ENCODE measurements around the gene STAT2. TPM values are rescaled to one million over a fixed set of nuclear protein-coding genes. Genes with fewer than 3 reads are reported as not detected.

STAT2 gene
- total and polyA plus RNA-seq, 2 of the 13 experiments (the other 11 are each of a cell fraction or from before 2014, with no cell fraction given) = 43.5 to 84.6 TPM

DNA sequence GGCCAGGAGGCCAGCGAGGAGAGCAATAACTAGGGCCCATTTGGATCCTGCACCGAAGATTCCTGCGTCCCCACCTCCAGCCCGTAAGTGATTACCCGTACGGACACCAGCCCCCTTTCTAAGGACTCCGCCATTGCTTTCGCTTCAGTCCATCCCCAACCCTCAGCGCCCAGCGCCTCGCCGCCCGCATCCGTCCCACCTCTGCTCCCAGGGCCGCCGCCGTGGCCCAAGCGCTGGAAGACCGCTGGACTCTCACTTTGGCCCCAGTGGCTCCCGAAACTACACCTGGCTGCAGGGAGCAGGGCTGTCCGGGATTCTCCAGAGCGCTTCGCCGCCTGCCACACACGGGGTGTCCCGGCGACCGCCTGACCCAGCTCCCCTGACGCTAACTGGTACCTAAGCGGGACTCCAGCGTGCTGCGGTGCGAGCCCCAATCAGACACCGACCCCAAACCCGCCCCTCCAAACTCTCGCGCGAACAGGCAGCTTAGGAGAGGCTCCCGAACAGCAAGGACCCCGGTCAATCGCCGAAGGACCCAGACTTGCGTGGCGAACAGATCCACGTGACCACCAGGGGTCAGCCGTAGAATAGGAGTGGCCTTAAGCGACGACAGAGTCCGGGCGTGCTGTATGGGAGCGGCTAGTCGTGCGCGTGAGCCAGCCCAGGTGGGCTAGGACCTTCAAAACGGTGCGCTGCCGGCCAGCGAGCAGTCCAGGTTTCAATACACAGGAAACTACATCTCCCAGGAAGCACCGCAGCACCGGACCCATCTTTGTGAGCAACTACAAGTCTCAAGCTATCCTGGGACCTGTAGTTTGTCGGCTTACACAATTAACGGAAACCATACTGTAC, 44.1 kb downstream of the STAT2 start, which contains the start of gene CNPY2 (continued):
- TF ChIP-seq NFAT5 (CRISPR knock-in tag; IDR thresholded peaks at IDR 0.05) (peak; percentile 67; the same call in 1 of the 2 replicates), E2F1 (CRISPR knock-in tag; IDR thresholded peaks at IDR 0.05) (peak; percentile 89), ZNF503 (CRISPR knock-in tag; IDR thresholded peaks at IDR 0.05) (peak; percentile 25; the same call in 1 of the 2 replicates), AGO1 (IDR thresholded peaks at IDR 0.05; ENCODE audit: low read depth, low read length, poor library complexity, severe bottlenecking) (no peak), ZBTB8A (CRISPR knock-in tag; IDR thresholded peaks at IDR 0.05; ENCODE audit: borderline replicate concordance, low read depth) (no peak; the same call in 1 of the 2 replicates), ZNF124 (CRISPR knock-in tag; IDR thresholded peaks at IDR 0.05) (no peak; the same call in 1 of the 2 replicates), GLI4 (CRISPR knock-in tag; IDR thresholded peaks at IDR 0.05; ENCODE audit: borderline replicate concordance) (no peak), ZSCAN29 (CRISPR knock-in tag; conservative IDR thresholded peaks at IDR 0.05) (no peak), RBM22 (optimal IDR thresholded peaks at IDR 0.05; ENCODE audit: low read length) (no peak)
- TF ChIP-seq, protein P1, sequence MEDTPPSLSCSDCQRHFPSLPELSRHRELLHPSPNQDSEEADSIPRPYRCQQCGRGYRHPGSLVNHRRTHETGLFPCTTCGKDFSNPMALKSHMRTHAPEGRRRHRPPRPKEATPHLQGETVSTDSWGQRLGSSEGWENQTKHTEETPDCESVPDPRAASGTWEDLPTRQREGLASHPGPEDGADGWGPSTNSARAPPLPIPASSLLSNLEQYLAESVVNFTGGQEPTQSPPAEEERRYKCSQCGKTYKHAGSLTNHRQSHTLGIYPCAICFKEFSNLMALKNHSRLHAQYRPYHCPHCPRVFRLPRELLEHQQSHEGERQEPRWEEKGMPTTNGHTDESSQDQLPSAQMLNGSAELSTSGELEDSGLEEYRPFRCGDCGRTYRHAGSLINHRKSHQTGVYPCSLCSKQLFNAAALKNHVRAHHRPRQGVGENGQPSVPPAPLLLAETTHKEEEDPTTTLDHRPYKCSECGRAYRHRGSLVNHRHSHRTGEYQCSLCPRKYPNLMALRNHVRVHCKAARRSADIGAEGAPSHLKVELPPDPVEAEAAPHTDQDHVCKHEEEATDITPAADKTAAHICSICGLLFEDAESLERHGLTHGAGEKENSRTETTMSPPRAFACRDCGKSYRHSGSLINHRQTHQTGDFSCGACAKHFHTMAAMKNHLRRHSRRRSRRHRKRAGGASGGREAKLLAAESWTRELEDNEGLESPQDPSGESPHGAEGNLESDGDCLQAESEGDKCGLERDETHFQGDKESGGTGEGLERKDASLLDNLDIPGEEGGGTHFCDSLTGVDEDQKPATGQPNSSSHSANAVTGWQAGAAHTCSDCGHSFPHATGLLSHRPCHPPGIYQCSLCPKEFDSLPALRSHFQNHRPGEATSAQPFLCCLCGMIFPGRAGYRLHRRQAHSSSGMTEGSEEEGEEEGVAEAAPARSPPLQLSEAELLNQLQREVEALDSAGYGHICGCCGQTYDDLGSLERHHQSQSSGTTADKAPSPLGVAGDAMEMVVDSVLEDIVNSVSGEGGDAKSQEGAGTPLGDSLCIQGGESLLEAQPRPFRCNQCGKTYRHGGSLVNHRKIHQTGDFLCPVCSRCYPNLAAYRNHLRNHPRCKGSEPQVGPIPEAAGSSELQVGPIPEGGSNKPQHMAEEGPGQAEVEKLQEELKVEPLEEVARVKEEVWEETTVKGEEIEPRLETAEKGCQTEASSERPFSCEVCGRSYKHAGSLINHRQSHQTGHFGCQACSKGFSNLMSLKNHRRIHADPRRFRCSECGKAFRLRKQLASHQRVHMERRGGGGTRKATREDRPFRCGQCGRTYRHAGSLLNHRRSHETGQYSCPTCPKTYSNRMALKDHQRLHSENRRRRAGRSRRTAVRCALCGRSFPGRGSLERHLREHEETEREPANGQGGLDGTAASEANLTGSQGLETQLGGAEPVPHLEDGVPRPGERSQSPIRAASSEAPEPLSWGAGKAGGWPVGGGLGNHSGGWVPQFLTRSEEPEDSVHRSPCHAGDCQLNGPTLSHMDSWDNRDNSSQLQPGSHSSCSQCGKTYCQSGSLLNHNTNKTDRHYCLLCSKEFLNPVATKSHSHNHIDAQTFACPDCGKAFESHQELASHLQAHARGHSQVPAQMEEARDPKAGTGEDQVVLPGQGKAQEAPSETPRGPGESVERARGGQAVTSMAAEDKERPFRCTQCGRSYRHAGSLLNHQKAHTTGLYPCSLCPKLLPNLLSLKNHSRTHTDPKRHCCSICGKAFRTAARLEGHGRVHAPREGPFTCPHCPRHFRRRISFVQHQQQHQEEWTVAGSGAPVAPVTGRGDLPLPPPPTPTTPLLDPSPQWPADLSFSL (CRISPR knock-in tag; IDR thresholded peaks at IDR 0.05) = 0 out of 2 replicates have a peak, but pooled peaks have one; percentile 24
